RWPE2 (cell line): ENCODE results near the gene FGF2.

Source experiments
- ATAC-seq: fragments of 200-7000 bp; cut with Tn5 transposase; 3 replicates; pipeline ENCODE4 v1.9.1; 2021; ENCODE audit warnings: low read depth
- DNase-seq: peaks from one replicate; pipeline ENCODE4 v3.0.0-alpha.2; 2020; ENCODE audit warnings: low spot score
- H3K27ac ChIP-seq: fragments of 450-650 bp; 2 replicates; pipeline ENCODE4 v1.5.1; 2017; ENCODE audit warnings: mild to moderate bottlenecking; ENCODE audit not compliant: poor library complexity, severe bottlenecking
- H3K27me3 ChIP-seq: fragments of 250-450 bp; sonication (Bioruptor Pico); 2 replicates; pipeline ENCODE4 v1.5.1; 2021; ENCODE audit warnings: mild to moderate bottlenecking, moderate library complexity; ENCODE audit not compliant: insufficient read depth, poor library complexity, severe bottlenecking
- H3K36me3 ChIP-seq: fragments of 250-450 bp; sonication (Bioruptor Pico); 2 replicates; pipeline ENCODE4 v1.5.1; 2020; ENCODE audit warnings: low read depth, mild to moderate bottlenecking, moderate library complexity
- H3K4me1 ChIP-seq: fragments of 250-450 bp; sonication (Bioruptor Pico); 2 replicates; pipeline ENCODE4 v1.5.1; 2021; ENCODE audit warnings: mild to moderate bottlenecking, moderate library complexity; ENCODE audit not compliant: insufficient read depth, poor library complexity, severe bottlenecking
- H3K4me3 ChIP-seq: fragments of 250-450 bp; sonication (Bioruptor Pico); 2 replicates; pipeline ENCODE4 v1.5.1; 2021; ENCODE audit warnings: mild to moderate bottlenecking, moderate library complexity; ENCODE audit not compliant: severe bottlenecking
- H3K9me3 ChIP-seq: fragments of 250-450 bp; sonication (Bioruptor Pico); 2 replicates; pipeline ENCODE4 v1.5.1; 2021; ENCODE audit warnings: mild to moderate bottlenecking, moderate library complexity; ENCODE audit not compliant: severe bottlenecking
- TF ChIP-seq, protein P1 (sequence below): fragments of 450-650 bp; IDR thresholded peaks from one replicate; pipeline ENCODE4 v1.5.1; 2017; ENCODE audit warnings: mild to moderate bottlenecking, moderate library complexity; ENCODE audit not compliant: poor library complexity, severe bottlenecking

Gene FGF2

DNA sequence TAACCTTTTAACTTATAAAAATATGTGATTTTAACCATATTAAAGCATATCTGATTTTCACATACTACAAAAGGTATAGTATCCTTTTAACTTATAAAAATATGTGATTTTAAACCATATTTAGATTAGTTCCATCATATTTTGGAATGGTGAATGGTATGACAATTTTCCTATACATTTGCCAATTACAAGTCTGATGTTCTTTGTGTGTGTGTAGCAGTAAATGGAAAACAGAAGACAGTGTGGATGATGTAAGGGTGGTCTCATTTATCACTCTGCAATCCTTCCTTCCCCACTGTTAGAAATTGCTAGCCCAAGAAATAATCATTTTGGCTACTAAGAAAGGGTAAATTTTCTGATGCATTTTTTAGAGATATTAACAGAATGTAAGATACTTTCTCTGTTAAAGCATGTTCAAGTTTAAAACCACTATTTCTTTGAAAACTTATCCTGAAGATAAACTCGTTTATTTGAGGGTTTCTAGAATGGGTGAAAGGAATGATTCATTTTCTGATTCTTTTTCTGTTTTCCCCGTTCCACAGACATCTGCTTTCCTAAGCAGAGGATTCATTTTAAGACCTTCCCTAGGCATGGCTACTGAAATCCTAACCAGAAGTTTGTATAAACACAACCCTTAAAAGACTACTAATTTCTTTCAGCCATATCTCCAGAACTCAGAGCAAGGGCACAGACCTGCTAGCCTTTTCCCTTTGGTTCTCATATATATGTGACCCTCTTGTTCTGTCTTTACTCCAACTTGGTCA, 74.8 kb downstream of the FGF2 start:
- H3K36me3 ChIP-seq, result peaks cover 17% of the 10 kb centered on the region
- peak overlapping the region; percentile 12 for H3K27ac ChIP-seq
- ATAC-seq (no peak), DNase-seq (no peak)
- no peaks in the 10 kb centered on the region for H3K9me3 ChIP-seq
- TF ChIP-seq, protein P1, sequence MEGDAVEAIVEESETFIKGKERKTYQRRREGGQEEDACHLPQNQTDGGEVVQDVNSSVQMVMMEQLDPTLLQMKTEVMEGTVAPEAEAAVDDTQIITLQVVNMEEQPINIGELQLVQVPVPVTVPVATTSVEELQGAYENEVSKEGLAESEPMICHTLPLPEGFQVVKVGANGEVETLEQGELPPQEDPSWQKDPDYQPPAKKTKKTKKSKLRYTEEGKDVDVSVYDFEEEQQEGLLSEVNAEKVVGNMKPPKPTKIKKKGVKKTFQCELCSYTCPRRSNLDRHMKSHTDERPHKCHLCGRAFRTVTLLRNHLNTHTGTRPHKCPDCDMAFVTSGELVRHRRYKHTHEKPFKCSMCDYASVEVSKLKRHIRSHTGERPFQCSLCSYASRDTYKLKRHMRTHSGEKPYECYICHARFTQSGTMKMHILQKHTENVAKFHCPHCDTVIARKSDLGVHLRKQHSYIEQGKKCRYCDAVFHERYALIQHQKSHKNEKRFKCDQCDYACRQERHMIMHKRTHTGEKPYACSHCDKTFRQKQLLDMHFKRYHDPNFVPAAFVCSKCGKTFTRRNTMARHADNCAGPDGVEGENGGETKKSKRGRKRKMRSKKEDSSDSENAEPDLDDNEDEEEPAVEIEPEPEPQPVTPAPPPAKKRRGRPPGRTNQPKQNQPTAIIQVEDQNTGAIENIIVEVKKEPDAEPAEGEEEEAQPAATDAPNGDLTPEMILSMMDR, result no peak
- no peaks in the 10 kb centered on the region for H3K27me3 ChIP-seq
- no peak overlapping the region for H3K4me3 ChIP-seq
- peaks cover 27% of the 10 kb centered on the region for H3K4me1 ChIP-seq

DNA sequence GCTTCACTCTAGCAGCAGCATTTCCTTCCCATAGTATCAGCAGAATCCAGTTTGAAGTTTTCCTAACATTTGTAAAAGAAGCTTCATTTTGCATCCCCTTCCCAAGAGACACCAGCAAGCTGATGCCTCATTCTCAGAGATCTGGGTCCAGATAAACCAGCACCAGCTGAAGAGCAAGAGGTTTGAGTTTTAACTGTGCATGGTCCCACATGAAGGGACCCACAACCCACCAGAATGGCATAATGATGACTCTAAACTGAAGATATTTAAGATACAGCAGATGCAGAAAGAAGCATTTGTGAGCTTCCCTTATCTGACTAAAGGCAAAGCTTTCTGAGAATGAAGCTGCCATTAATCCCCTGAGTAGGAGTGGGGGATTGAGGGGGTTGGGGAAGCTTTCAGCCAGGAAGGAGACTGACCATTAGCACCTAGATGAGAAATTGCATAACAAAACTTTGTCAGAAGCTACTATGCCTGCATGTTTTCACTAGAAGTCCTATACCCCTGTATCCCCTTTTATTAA, 77.2 kb downstream of the FGF2 start:
- Histone ChIP-seq H3K27me3 (no peaks in the 10 kb centered on the region), H3K4me3 (no peak overlapping the region), H3K9me3 (no peaks in the 10 kb centered on the region), H3K27ac (no peak overlapping the region), H3K36me3 (peaks cover 4% of the 10 kb centered on the region; the same call in 1 of the 2 replicates), H3K4me1 (peaks cover 5% of the 10 kb centered on the region)
- TF ChIP-seq, protein P1, result no peak
- ATAC-seq (no peak; the same call in 2 of the 3 replicates), DNase-seq (no peak)

DNA sequence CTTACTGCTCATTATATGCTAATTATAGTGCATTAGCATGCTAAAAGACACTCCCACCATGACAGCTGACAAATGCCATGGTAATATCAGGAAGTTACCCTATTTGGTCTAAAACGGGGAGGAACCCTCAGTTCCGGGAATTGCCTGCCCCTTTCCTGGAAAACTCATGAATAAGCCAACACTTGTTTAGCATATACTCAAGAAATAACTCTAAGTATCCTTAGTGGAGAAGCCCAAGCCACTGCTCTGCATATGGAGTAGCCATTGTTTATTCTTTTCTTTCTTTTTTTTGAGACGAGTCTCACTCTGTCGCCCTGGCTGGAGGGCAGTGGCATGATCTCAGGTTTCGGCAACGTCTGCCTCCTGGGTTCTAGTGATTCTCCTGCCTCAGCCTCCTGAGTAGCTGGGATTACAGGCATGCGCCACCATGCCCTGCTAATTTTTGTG, 80.3 kb downstream of the FGF2 start:
- Histone ChIP-seq H3K36me3 (peaks cover 12% of the 10 kb centered on the region), H3K4me1 (no peaks in the 10 kb centered on the region), H3K9me3 (no peaks in the 10 kb centered on the region), H3K27me3 (no peaks in the 10 kb centered on the region), H3K4me3 (no peak overlapping the region), H3K27ac (no peak overlapping the region)
- TF ChIP-seq, protein P1, result no peak
- DNase-seq, result no peak
- ATAC-seq, result no peak

DNA sequence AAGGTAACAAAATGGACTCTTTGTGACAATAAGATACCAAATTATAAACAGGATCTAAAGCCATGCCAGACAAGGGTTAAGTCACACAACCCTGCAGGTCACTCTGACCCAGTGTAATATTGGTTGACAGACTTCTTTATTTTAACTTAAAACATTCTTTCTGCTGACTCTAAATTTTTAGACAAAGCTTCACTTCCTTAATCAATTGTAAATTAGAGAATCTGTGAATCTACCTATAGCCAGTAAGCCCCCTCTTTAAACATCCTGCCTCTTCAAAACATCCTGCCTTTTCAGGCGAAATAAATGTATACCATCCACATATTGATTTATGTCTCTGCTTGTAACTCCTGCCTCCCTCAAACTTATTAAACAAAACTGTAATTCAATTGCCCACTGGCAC, 81.6 kb downstream of the FGF2 start:
- Histone ChIP-seq H3K27me3 (no peaks in the 10 kb centered on the region), H3K4me3 (no peak overlapping the region), H3K9me3 (no peaks in the 10 kb centered on the region), H3K27ac (no peak overlapping the region), H3K4me1 (peaks cover 4% of the 10 kb centered on the region), H3K36me3 (peaks cover 25% of the 10 kb centered on the region)
- ATAC-seq (no peak), DNase-seq (no peak)
- TF ChIP-seq, protein P1, result no peak

DNA sequence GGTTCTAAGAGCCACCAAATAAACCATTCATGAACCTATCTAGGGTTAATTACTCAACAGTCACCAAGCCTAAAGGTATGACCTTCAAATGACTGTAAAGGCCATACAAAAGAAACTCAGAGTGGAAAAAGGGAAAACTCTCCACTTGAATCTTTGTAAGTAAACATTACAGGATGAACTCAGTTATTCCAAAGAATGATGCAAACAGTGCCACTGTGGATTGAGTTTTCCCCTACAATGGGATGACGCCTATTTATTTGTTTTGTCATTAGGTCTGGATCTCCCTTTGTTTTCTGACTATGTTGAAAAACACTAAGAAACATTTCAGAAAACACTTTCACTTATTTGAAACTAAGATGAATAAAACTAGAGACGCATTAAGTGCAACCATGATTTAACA, 83.1 kb downstream of the FGF2 start:
- no peaks in the 10 kb centered on the region for H3K27me3 ChIP-seq
- H3K9me3 ChIP-seq, result no peaks in the 10 kb centered on the region
- no peak overlapping the region for H3K4me3 ChIP-seq
- TF ChIP-seq, protein P1, result no peak
- H3K36me3 ChIP-seq, result peaks cover 40% of the 10 kb centered on the region
- no peak for DNase-seq
- ATAC-seq, result no peak
- no peak overlapping the region for H3K27ac ChIP-seq
- peaks cover 10% of the 10 kb centered on the region for H3K4me1 ChIP-seq
